Fibroblast of lung (primary cell): ENCODE results near the gene ECSCR.

Experiments
- CTCF ChIP-seq, 2 donors: IDR thresholded peaks in 1 of 2; conservative IDR thresholded peaks in 1 of 2; 1 replicate in 1 of 2; 2 replicates in 1 of 2; pipeline ENCODE4 v1.5.1; 2011 to 2012; ENCODE audit warnings: low read length in 2 of 2, control low read depth in 1 of 2, inconsistent platforms in 1 of 2, low read depth in 1 of 2, mild to moderate bottlenecking in 1 of 2
- EZH2 ChIP-seq: IDR thresholded peaks from 2 replicates; pipeline ENCODE4 v1.5.1; 2012; ENCODE audit warnings: low read length, control low read depth, mild to moderate bottlenecking; ENCODE audit errors: missing control alignments

GRCh38 chr5:139401546-139401945 lies 61.0 kb downstream of the ECSCR start:
- TF ChIP-seq CTCF (conservative IDR thresholded peaks at IDR 0.05 in 1 of 2, IDR thresholded peaks at IDR 0.05 in 1 of 2; ENCODE audit: low read depth in 1 of 2, low read length in 2 of 2) (no peak), EZH2 (no peak)
